Measurements from ENCODE around the gene PAQR4.

GRCh38 chr16:2959206-2959605 lies 9.9 kb upstream of the PAQR4 start:
- no peak for TF ChIP-seq CTCF (IDR thresholded peaks at IDR 0.05)
- TF ChIP-seq POLR2A (IDR thresholded peaks at IDR 0.05) = no peak

Data from body of pancreas (tissue), 4 donors.